ENCODE measurements around the gene SV2C. TPM values are rescaled to one million over a fixed set of nuclear protein-coding genes. Genes with fewer than 3 reads are reported as not detected.

The SV2C gene
- polyA plus RNA-seq, 3 donors, result 0.01 to 0.02 TPM; not detected in 1

- no peak for TF ChIP-seq CTCF (IDR thresholded peaks at IDR 0.05)
- Histone ChIP-seq H3K27me3 (ENCODE audit: control insufficient read depth in 2 of 2, insufficient read depth in 2 of 2, low read length in 2 of 2) (peaks cover 30 to 36% of the 10 kb centered on the region in 2 donors), H3K9ac (ENCODE audit: insufficient read depth, low read length, poor library complexity, severe bottlenecking) (no peak overlapping the region), H2AFZ (ENCODE audit: insufficient read depth, low read depth, low read length, poor library complexity, severe bottlenecking) (no peak overlapping the region), H3K4me1 (ENCODE audit: control insufficient read depth in 1 of 2, insufficient read depth in 2 of 2, low read length in 2 of 2) (no peaks in the 10 kb centered on the region), H3K9me3 (replicated peaks in 1 of 2; ENCODE audit: control insufficient read depth in 1 of 2, insufficient read depth in 1 of 2, low read length in 2 of 2) (no peaks in the 10 kb centered on the region), H4K20me1 (ENCODE audit: insufficient read depth, low read length) (no peaks in the 10 kb centered on the region), H3K4me3 (replicated peaks in 1 of 3; ENCODE audit: low read depth in 2 of 3, low read length in 3 of 3) (no peak overlapping the region), H3K4me2 (replicated peaks; ENCODE audit: extremely low read depth, low read length, poor library complexity, severe bottlenecking) (no peak overlapping the region), H3K79me2 (ENCODE audit: insufficient read depth, low read length) (no peaks in the 10 kb centered on the region), H3K27ac (ENCODE audit: low read depth in 1 of 2, low read length in 2 of 2) (no peak overlapping the region), H3K36me3 (replicated peaks in 1 of 2; ENCODE audit: control insufficient read depth in 1 of 2, insufficient read depth in 2 of 2, low read length in 2 of 2) (no peaks in the 10 kb centered on the region)
- no peaks in the 10 kb centered on the region for H3K36me3 Mint-ChIP-seq
- DNase-seq, result no peak
- WGBS (ENCODE audit: insufficient coverage), result no CpG with 5 or more reads among the region's 1 CpG
- H3K27ac Mint-ChIP-seq, result no peak overlapping the region
- no peak overlapping the region for H3K4me3 Mint-ChIP-seq
- H3K27me3 Mint-ChIP-seq (ENCODE audit: low read depth in 3 of 3), result peaks cover 14 to 30% (median 25%) of the 10 kb centered on the region in 3 donors
- no peaks in the 10 kb centered on the region for H3K4me1 Mint-ChIP-seq
- intact Hi-C loops (cut with micrococcal nuclease), result no loop called here
- peaks cover 0 to 3% (median 0%) of the 10 kb centered on the region in 7 donors for H3K9me3 Mint-ChIP-seq
These were observed 8.2 kb downstream of the SV2C start for GRCh38 chr5:76091351-76091750.

- H3K27ac ChIP-seq (ENCODE audit: low read depth in 1 of 2, low read length in 2 of 2), result no peak overlapping the region
- WGBS (ENCODE audit: insufficient coverage), result no CpG with 5 or more reads among the region's 2 CpGs
- TF ChIP-seq CTCF (IDR thresholded peaks at IDR 0.05), result no peak
- H2AFZ ChIP-seq (ENCODE audit: insufficient read depth, low read depth, low read length, poor library complexity, severe bottlenecking), result no peak overlapping the region
- H4K20me1 ChIP-seq (ENCODE audit: insufficient read depth, low read length), result no peaks in the 10 kb centered on the region
- H3K4me1 ChIP-seq (ENCODE audit: control insufficient read depth in 1 of 2, insufficient read depth in 2 of 2, low read length in 2 of 2), result no peaks in the 10 kb centered on the region
- Mint-ChIP-seq H3K9me3 (no peaks in the 10 kb centered on the region), H3K36me3 (no peaks in the 10 kb centered on the region), H3K4me1 (peaks cover 4% of the 10 kb centered on the region), H3K27ac (no peak overlapping the region), H3K27me3 (ENCODE audit: low read depth in 3 of 3) (peaks cover 2 to 12% (median 4%) of the 10 kb centered on the region in 3 donors), H3K4me3 (no peak overlapping the region)
- no peak overlapping the region for H3K4me2 ChIP-seq (replicated peaks; ENCODE audit: extremely low read depth, low read length, poor library complexity, severe bottlenecking)
- H3K9me3 ChIP-seq (replicated peaks in 1 of 2; ENCODE audit: control insufficient read depth in 1 of 2, insufficient read depth in 1 of 2, low read length in 2 of 2), result no peaks in the 10 kb centered on the region
- H3K79me2 ChIP-seq (ENCODE audit: insufficient read depth, low read length), result no peaks in the 10 kb centered on the region
- no peak overlapping the region for H3K4me3 ChIP-seq (replicated peaks in 1 of 3; ENCODE audit: low read depth in 2 of 3, low read length in 3 of 3)
- intact Hi-C loops (cut with micrococcal nuclease), result no loop called here
- H3K36me3 ChIP-seq (replicated peaks in 1 of 2; ENCODE audit: control insufficient read depth in 1 of 2, insufficient read depth in 2 of 2, low read length in 2 of 2), result no peaks in the 10 kb centered on the region
- H3K9ac ChIP-seq (ENCODE audit: insufficient read depth, low read length, poor library complexity, severe bottlenecking), result no peak overlapping the region
- peak in 1 of 3 donors; percentile 15 for DNase-seq
- peaks cover 4 to 14% of the 10 kb centered on the region in 2 donors for H3K27me3 ChIP-seq (ENCODE audit: control insufficient read depth in 2 of 2, insufficient read depth in 2 of 2, low read length in 2 of 2)
These were observed 16.1 kb downstream of the SV2C start for GRCh38 chr5:76099286-76099702.

All from CD14-positive monocyte (primary cell).